ENCODE results near the gene MYRFL. TPM values are rescaled to one million over a fixed set of nuclear protein-coding genes. Genes with fewer than 3 reads are reported as not detected.

The MYRFL gene
- total RNA-seq, 4 donors from 2014 or later = not detected

DNA sequence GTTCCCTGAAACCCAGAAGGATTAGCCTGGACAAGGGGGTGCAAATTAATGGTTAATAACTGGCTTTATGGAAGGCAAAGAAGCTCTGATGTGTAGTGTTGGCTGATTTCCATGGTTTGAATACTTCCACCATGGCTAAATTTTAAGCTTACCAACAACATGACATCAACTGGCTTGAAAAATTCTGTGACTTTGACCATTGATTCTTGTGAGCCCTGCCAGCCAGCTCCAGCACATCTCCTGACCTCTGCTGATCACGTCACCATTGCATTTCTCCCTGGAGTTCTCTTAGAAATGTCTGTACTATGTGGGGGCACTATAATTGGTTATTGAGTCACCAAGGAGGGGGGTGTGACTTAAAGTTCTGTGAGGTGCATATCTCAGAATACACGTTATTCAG, 171.2 kb downstream of the MYRFL start:
- ATAC-seq = no peak
- Histone ChIP-seq H3K27ac (no peak overlapping the region), H3K4me1 (peaks cover 0 to 3% (median 0%) of the 10 kb centered on the region in 3 donors), H3K36me3 (no peaks in the 10 kb centered on the region), H3K9me3 (no peaks in the 10 kb centered on the region), H3K4me3 (no peak overlapping the region), H3K27me3 (no peaks in the 10 kb centered on the region)
- TF ChIP-seq POLR2A (IDR thresholded peaks at IDR 0.05) = no peak
- TF ChIP-seq EP300 (IDR thresholded peaks at IDR 0.05) = no peak
- TF ChIP-seq POLR2AphosphoS5 (IDR thresholded peaks at IDR 0.05) = no peak
- TF ChIP-seq, protein P1, sequence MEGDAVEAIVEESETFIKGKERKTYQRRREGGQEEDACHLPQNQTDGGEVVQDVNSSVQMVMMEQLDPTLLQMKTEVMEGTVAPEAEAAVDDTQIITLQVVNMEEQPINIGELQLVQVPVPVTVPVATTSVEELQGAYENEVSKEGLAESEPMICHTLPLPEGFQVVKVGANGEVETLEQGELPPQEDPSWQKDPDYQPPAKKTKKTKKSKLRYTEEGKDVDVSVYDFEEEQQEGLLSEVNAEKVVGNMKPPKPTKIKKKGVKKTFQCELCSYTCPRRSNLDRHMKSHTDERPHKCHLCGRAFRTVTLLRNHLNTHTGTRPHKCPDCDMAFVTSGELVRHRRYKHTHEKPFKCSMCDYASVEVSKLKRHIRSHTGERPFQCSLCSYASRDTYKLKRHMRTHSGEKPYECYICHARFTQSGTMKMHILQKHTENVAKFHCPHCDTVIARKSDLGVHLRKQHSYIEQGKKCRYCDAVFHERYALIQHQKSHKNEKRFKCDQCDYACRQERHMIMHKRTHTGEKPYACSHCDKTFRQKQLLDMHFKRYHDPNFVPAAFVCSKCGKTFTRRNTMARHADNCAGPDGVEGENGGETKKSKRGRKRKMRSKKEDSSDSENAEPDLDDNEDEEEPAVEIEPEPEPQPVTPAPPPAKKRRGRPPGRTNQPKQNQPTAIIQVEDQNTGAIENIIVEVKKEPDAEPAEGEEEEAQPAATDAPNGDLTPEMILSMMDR (IDR thresholded peaks at IDR 0.05) = no peak
- 80 to 92% methylated on average over 1 to 2 of the region's 2 CpGs for WGBS, 2 donors (ENCODE audit: low coverage in 1 of 2)

DNA sequence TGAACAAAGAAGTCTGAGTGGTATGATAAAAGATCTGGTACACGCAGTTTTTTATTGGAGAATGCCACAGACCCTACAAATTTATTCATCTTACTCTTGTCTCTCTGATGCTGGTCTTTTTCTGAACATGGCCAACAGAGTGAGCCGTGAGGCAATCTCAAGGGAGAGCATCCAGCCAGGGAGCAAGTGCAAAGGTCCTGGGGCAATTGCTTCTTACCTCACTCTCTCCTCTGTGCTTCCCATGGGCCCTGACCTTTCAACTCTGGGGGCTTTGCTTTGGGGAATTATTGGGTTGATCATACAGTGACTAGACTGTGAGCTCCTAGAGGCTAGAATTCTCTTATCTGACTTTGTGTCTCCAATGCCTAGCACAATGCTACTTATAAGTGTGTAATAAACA, 171.7 kb downstream of the MYRFL start:
- TF ChIP-seq EP300 (IDR thresholded peaks at IDR 0.05) (no peak), POLR2A (IDR thresholded peaks at IDR 0.05) (no peak), POLR2AphosphoS5 (IDR thresholded peaks at IDR 0.05) (no peak)
- TF ChIP-seq, protein P1 (IDR thresholded peaks at IDR 0.05) = no peak
- no peaks in the 10 kb centered on the region for H3K9me3 ChIP-seq
- H3K4me3 ChIP-seq = no peak overlapping the region
- no peak overlapping the region for H3K27ac ChIP-seq
- H3K4me1 ChIP-seq = peaks cover 0 to 7% (median 0%) of the 10 kb centered on the region in 3 donors
- 76 to 100% methylated on average over 1 to 2 of the region's 2 CpGs for WGBS, 2 donors (ENCODE audit: low coverage in 1 of 2)
- H3K36me3 ChIP-seq = no peaks in the 10 kb centered on the region
- H3K27me3 ChIP-seq = no peaks in the 10 kb centered on the region
- ATAC-seq = no peak

DNA sequence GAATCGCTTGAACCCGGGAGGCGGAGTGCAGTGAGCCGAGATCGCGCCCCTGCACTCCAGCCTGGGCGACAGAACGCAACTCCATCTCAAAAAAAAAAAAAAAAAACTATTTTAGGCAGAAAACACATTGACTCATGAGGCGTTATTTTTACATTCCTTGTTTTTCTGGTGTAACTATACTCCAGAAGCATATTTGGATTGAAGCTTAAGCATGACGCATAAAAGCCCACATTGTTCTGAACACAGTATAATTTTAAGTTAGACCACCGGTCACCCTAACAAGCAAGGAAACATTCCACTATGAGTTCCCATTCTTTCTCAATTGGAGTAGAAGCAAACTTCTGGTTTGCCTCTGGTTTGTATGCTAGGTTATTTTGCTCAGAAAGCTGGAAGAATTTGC, 173.0 kb downstream of the MYRFL start:
- ATAC-seq = no peak
- H3K9me3 ChIP-seq = no peaks in the 10 kb centered on the region
- no peaks in the 10 kb centered on the region for H3K27me3 ChIP-seq
- H3K4me1 ChIP-seq = peaks cover 0 to 20% (median 0%) of the 10 kb centered on the region in 3 donors
- WGBS, 2 donors (ENCODE audit: low coverage in 1 of 2) = 77 to 88% methylated on average over 2 to 10 of the region's 11 CpGs
- no peak for TF ChIP-seq POLR2AphosphoS5 (IDR thresholded peaks at IDR 0.05)
- no peak for TF ChIP-seq POLR2A (IDR thresholded peaks at IDR 0.05)
- TF ChIP-seq EP300 (IDR thresholded peaks at IDR 0.05) = no peak
- TF ChIP-seq, protein P1 (IDR thresholded peaks at IDR 0.05) = no peak
- H3K36me3 ChIP-seq = no peaks in the 10 kb centered on the region
- H3K4me3 ChIP-seq = no peak overlapping the region
- no peak overlapping the region for H3K27ac ChIP-seq

DNA sequence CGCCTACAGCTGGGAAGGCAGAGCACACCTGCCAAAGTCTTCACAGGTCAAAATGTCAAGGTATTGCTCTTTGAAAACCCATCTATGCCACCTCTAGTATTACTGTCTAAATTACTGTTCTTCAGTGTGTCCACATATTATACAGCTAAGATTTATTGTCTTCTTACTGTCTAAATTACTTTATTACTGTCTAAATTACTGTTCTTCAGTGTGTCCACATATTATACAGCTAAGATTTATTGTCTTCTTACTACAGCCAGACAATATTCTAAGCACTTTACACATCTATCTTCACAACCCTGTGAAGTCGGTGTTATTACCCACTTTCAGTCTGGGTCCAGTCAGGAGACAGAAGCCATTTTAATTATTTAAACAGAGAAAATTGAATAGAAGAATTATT, 173.9 kb downstream of the MYRFL start:
- no peaks in the 10 kb centered on the region for H3K9me3 ChIP-seq
- H3K36me3 ChIP-seq = no peaks in the 10 kb centered on the region
- peaks cover 0 to 23% (median 0%) of the 10 kb centered on the region in 3 donors for H3K4me1 ChIP-seq
- H3K27me3 ChIP-seq = no peaks in the 10 kb centered on the region
- ATAC-seq = no peak
- H3K27ac ChIP-seq = no peak overlapping the region
- no peak overlapping the region for H3K4me3 ChIP-seq
- TF ChIP-seq EP300 (IDR thresholded peaks at IDR 0.05) = no peak
- TF ChIP-seq, protein P1 (IDR thresholded peaks at IDR 0.05) = no peak
- no peak for TF ChIP-seq POLR2A (IDR thresholded peaks at IDR 0.05)
- TF ChIP-seq POLR2AphosphoS5 (IDR thresholded peaks at IDR 0.05) = no peak
- 100% methylated on average over 1 to 2 of the region's 2 CpGs for WGBS, 2 donors (ENCODE audit: low coverage in 1 of 2)

DNA sequence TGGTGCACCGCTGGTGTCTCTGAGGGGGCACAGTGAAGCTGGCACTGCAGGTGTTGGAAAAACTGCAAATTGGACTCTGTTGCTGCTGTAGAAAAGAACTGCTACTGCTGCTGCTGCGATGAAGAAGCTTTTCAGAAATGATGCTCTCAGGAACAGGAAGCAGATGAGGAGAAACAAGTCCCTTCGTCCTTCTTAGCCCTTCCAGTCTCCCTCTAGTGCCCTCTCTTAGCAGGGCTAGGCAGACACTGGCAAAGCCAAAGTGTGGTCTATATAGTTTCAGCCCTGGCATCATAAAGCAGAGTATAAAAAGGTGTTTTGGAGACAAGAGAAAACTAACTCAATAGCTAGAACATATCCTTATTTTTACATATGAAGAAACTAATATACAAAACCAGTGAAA, 174.5 kb downstream of the MYRFL start:
- TF ChIP-seq EP300 (IDR thresholded peaks at IDR 0.05) = no peak
- no peak for TF ChIP-seq POLR2AphosphoS5 (IDR thresholded peaks at IDR 0.05)
- TF ChIP-seq, protein P1 (IDR thresholded peaks at IDR 0.05) = no peak
- no peak for TF ChIP-seq POLR2A (IDR thresholded peaks at IDR 0.05)
- Histone ChIP-seq H3K4me1 (peaks cover 0 to 23% (median 0%) of the 10 kb centered on the region in 3 donors), H3K27me3 (no peaks in the 10 kb centered on the region), H3K9me3 (no peaks in the 10 kb centered on the region), H3K36me3 (no peaks in the 10 kb centered on the region), H3K4me3 (no peak overlapping the region), H3K27ac (no peak overlapping the region)
- ATAC-seq = no peak
- 63 to 75% methylated on average over 1 to 2 of the region's 3 CpGs for WGBS, 2 donors (ENCODE audit: low coverage in 1 of 2)

All from gastroesophageal sphincter (tissue), 4 donors.